Ishikawa (cell line): ENCODE results near the gene HOXB3.

Source experiments
- CEBPB ChIP-seq: IDR thresholded peaks from 2 replicates; pipeline ENCODE4 v1.6.1; 2012
- CREB1 ChIP-seq: IDR thresholded peaks from 2 replicates; pipeline ENCODE4 v1.6.1; 2012; ENCODE audit warnings: low read depth
- EGR1 ChIP-seq: IDR thresholded peaks from 2 replicates; pipeline ENCODE4 v1.6.1; 2012
- EP300 ChIP-seq: IDR thresholded peaks from 2 replicates; pipeline ENCODE4 v1.6.1; 2012; ENCODE audit warnings: borderline replicate concordance
- FOXM1 ChIP-seq: IDR thresholded peaks from 2 replicates; pipeline ENCODE4 v1.6.1; 2012; ENCODE audit warnings: low read depth, borderline replicate concordance
- MAX ChIP-seq: IDR thresholded peaks from 2 replicates; pipeline ENCODE4 v1.6.1; 2012
- NFIC ChIP-seq: IDR thresholded peaks from 2 replicates; pipeline ENCODE4 v1.6.1; 2012
- RAD21 ChIP-seq: IDR thresholded peaks from 2 replicates; pipeline ENCODE4 v1.6.1; 2012; ENCODE audit warnings: low read depth
- REST ChIP-seq: IDR thresholded peaks from 2 replicates; pipeline ENCODE4 v1.6.1; 2012; ENCODE audit warnings: low read depth, mild to moderate bottlenecking
- TAF1 ChIP-seq: IDR thresholded peaks from 2 replicates; pipeline ENCODE4 v1.6.1; 2012; ENCODE audit warnings: low read depth, mild to moderate bottlenecking
- TCF12 ChIP-seq: IDR thresholded peaks from 2 replicates; pipeline ENCODE4 v1.6.1; 2012; ENCODE audit warnings: low read depth
- TEAD4 ChIP-seq: IDR thresholded peaks from 2 replicates; pipeline ENCODE4 v1.6.1; 2012
- USF1 ChIP-seq: IDR thresholded peaks from 2 replicates; pipeline ENCODE4 v1.6.1; 2012
- YY1 ChIP-seq: IDR thresholded peaks from 2 replicates; pipeline ENCODE4 v1.6.1; 2012; ENCODE audit warnings: low read depth
- ZBTB7A ChIP-seq: IDR thresholded peaks from 2 replicates; pipeline ENCODE4 v1.6.1; 2012; ENCODE audit warnings: low read depth

Gene HOXB3

GRCh38 chr17:48552466-48553189 lies 37.4 kb downstream of the HOXB3 start:
- no peak for TF ChIP-seq RAD21
- no peak for TF ChIP-seq EP300
- no peak for TF ChIP-seq ZBTB7A
- TF ChIP-seq CEBPB, result no peak
- TF ChIP-seq EGR1, result no peak
- TF ChIP-seq NFIC, result no peak

- TF ChIP-seq TEAD4, result no peak
- TF ChIP-seq CEBPB, result no peak
- no peak for TF ChIP-seq CREB1
- no peak for TF ChIP-seq ZBTB7A
- no peak for TF ChIP-seq RAD21
- TF ChIP-seq YY1, result no peak
- no peak for TF ChIP-seq EP300
- no peak for TF ChIP-seq FOXM1
- no peak for TF ChIP-seq USF1
Measured at GRCh38 chr17:48551596-48552465, 38.2 kb downstream of the HOXB3 start.

GRCh38 chr17:48551214-48551555 lies 38.9 kb downstream of the HOXB3 start:
- no peak for TF ChIP-seq EP300
- no peak for TF ChIP-seq FOXM1
- no peak for TF ChIP-seq TAF1
- no peak for TF ChIP-seq MAX
- TF ChIP-seq TCF12, result no peak
- TF ChIP-seq CEBPB, result no peak
- TF ChIP-seq ZBTB7A, result no peak

- TF ChIP-seq RAD21 (no peak), NFIC (no peak), YY1 (no peak), ZBTB7A (no peak), TAF1 (no peak), REST (no peak), TCF12 (no peak), EGR1 (no peak), TEAD4 (no peak), CEBPB (no peak), FOXM1 (no peak), EP300 (no peak), MAX (no peak), CREB1 (no peak), USF1 (no peak)
Measured at GRCh38 chr17:48550502-48551213, 39.4 kb downstream of the HOXB3 start.

- TF ChIP-seq EGR1 (no peak), CEBPB (no peak), REST (no peak)
Measured at GRCh38 chr17:48549914-48550501, 40.0 kb downstream of the HOXB3 start.
